NCI-H69 (cell line): ENCODE data around the gene MCMBP.
"Not testable (repeated sequence)": the region's sequence is repeated elsewhere in the genome, so short reads cannot be mapped to it uniquely, and the experiment has no call there.

ENCODE experiments used
- DNase-seq: peaks from one replicate; lab custom pipeline; 2025; lab: John Stamatoyannopoulos, UW

Gene MCMBP

GRCh38 chr10:119830851-119831250, 41.8 kb downstream of the MCMBP start:
- DNase-seq, result no peak

GRCh38 chr10:119829429-119829828, 43.2 kb downstream of the MCMBP start:
- no peak for DNase-seq

- no peak for DNase-seq
Measured at GRCh38 chr10:119827430-119827829, 45.2 kb downstream of the MCMBP start.

GRCh38 chr10:119826771-119827170, 45.9 kb downstream of the MCMBP start:
- no peak for DNase-seq

- no peak for DNase-seq
Measured at GRCh38 chr10:119824299-119824698, 48.3 kb downstream of the MCMBP start.

GRCh38 chr10:119821182-119821581, 51.5 kb downstream of the MCMBP start:
- DNase-seq, result no peak

GRCh38 chr10:119818889-119819270, 53.8 kb downstream of the MCMBP start:
- no peak for DNase-seq

GRCh38 chr10:119817991-119818888, 54.4 kb downstream of the MCMBP start:
- DNase-seq, result no peak

- no peak for DNase-seq
Measured at GRCh38 chr10:119815671-119816070, 57.0 kb downstream of the MCMBP start.

GRCh38 chr10:119812684-119813083, 60.0 kb downstream of the MCMBP start:
- DNase-seq, result no peak

- DNase-seq, result no peak
Measured at GRCh38 chr10:119811122-119811521, 61.5 kb downstream of the MCMBP start.

- no peak for DNase-seq
Measured at GRCh38 chr10:119807960-119808697, 64.5 kb downstream of the MCMBP start.

GRCh38 chr10:119806334-119807130, 66.1 kb downstream of the MCMBP start:
- no peak for DNase-seq

- DNase-seq, result no peak
Measured at GRCh38 chr10:119805702-119806230, 66.9 kb downstream of the MCMBP start.

GRCh38 chr10:119803264-119803663, 69.4 kb downstream of the MCMBP start:
- no peak for DNase-seq

- no peak for DNase-seq
Measured at GRCh38 chr10:119801998-119802538, 70.6 kb downstream of the MCMBP start.

GRCh38 chr10:119801176-119801575, 71.5 kb downstream of the MCMBP start:
- DNase-seq, result no peak

- DNase-seq, result no peak
Measured at GRCh38 chr10:119796039-119796438, 76.6 kb downstream of the MCMBP start.

GRCh38 chr10:119795101-119795500, 77.5 kb downstream of the MCMBP start:
- DNase-seq, result not testable (repeated sequence)

- no peak for DNase-seq
Measured at GRCh38 chr10:119786117-119786769, 86.4 kb downstream of the MCMBP start.

- DNase-seq, result peak; percentile 75
Measured at GRCh38 chr10:119784340-119785067, 88.1 kb downstream of the MCMBP start.
